Trophoblast cell (in vitro differentiated cells and primary cell): Measurements from ENCODE around the gene PKIB.

ENCODE experiments used
- DNase-seq, 2 donors: peaks; one replicate each; pipeline ENCODE4 v3.0.0-alpha.2; 2016
- H2AFZ ChIP-seq: 2 replicates; pipeline ENCODE4 v1.6.1; 2013; ENCODE audit warnings: low read length, moderate library complexity, mild to moderate bottlenecking; ENCODE audit not compliant: insufficient read depth, poor library complexity
- H2AK5ac ChIP-seq: 2 replicates; pipeline ENCODE4 v1.6.1; 2013; ENCODE audit warnings: mild to moderate bottlenecking, low read length
- H2BK120ac ChIP-seq: 2 replicates; pipeline ENCODE4 v1.6.1; 2013; ENCODE audit warnings: low read length, mild to moderate bottlenecking, moderate library complexity; ENCODE audit not compliant: insufficient read depth, poor library complexity
- H2BK12ac ChIP-seq: 2 replicates; pipeline ENCODE4 v1.6.1; 2013; ENCODE audit warnings: mild to moderate bottlenecking, low read length, moderate library complexity
- H2BK5ac ChIP-seq: 2 replicates; pipeline ENCODE4 v1.6.1; 2013; ENCODE audit warnings: low read length, low read depth, moderate library complexity, mild to moderate bottlenecking; ENCODE audit not compliant: poor library complexity
- H3K14ac ChIP-seq: 2 replicates; pipeline ENCODE4 v1.6.1; 2013; ENCODE audit warnings: mild to moderate bottlenecking, low read length
- H3K18ac ChIP-seq: 2 replicates; pipeline ENCODE4 v1.6.1; 2013; ENCODE audit warnings: mild to moderate bottlenecking, low read length
- H3K23ac ChIP-seq: 2 replicates; pipeline ENCODE4 v1.6.1; 2013; ENCODE audit warnings: low read length
- H3K27ac ChIP-seq: 2 replicates; pipeline ENCODE4 v1.5.1; 2013; ENCODE audit warnings: low read depth, mild to moderate bottlenecking, inconsistent platforms, low read length, moderate library complexity
- H3K27me3 ChIP-seq: 2 replicates; pipeline ENCODE4 v1.6.1; 2013; ENCODE audit warnings: inconsistent platforms, mild to moderate bottlenecking, low read length, moderate library complexity; ENCODE audit not compliant: insufficient read depth
- H3K36me3 ChIP-seq, 2 experiments: 1 replicate in 1 of 2; 2 replicates in 1 of 2; pipeline ENCODE4 v1.6.1; 2013; ENCODE audit warnings: low read length in 2 of 2, mild to moderate bottlenecking in 2 of 2, moderate library complexity in 1 of 2; ENCODE audit not compliant: insufficient read depth in 2 of 2, control insufficient read depth in 1 of 2
- H3K4ac ChIP-seq: 2 replicates; pipeline ENCODE4 v1.6.1; 2013; ENCODE audit warnings: low read depth, mild to moderate bottlenecking, low read length, moderate library complexity
- H3K4me1 ChIP-seq, 2 experiments: 1 replicate in 1 of 2; 2 replicates in 1 of 2; pipeline ENCODE4 v1.6.1; 2013; ENCODE audit warnings: low read length in 2 of 2, mild to moderate bottlenecking in 2 of 2, moderate library complexity in 1 of 2; ENCODE audit not compliant: insufficient read depth in 2 of 2, control insufficient read depth in 1 of 2
- H3K4me2 ChIP-seq: 2 replicates; pipeline ENCODE4 v1.6.1; 2013; ENCODE audit warnings: inconsistent platforms, mild to moderate bottlenecking, low read length, moderate library complexity
- H3K4me3 ChIP-seq: 2 replicates; pipeline ENCODE4 v1.5.1; 2013; ENCODE audit warnings: mild to moderate bottlenecking, low read depth, low read length, inconsistent platforms
- H3K79me1 ChIP-seq: one replicate; pipeline ENCODE4 v1.6.1; 2013; ENCODE audit warnings: low read length
- H3K79me2 ChIP-seq: 2 replicates; pipeline ENCODE4 v1.6.1; 2013; ENCODE audit warnings: low read length, mild to moderate bottlenecking; ENCODE audit not compliant: control insufficient read depth, insufficient read depth, poor library complexity
- H3K9ac ChIP-seq: 2 replicates; pipeline ENCODE4 v1.6.1; 2013; ENCODE audit warnings: mild to moderate bottlenecking, low read length
- H3K9me3 ChIP-seq: 2 replicates; pipeline ENCODE4 v1.6.1; 2013; ENCODE audit warnings: low read depth, mild to moderate bottlenecking, control low read depth, inconsistent platforms, low read length; ENCODE audit not compliant: insufficient read depth
- H4K12ac ChIP-seq: 2 replicates; pipeline ENCODE4 v1.6.1; 2013; ENCODE audit warnings: low read depth, mild to moderate bottlenecking, low read length, moderate library complexity
- H4K8ac ChIP-seq: 2 replicates; pipeline ENCODE4 v1.6.1; 2013; ENCODE audit warnings: low read depth, mild to moderate bottlenecking, low read length, moderate library complexity
- H4K91ac ChIP-seq: one replicate; pipeline ENCODE4 v1.6.1; 2013; ENCODE audit warnings: low read depth, mild to moderate bottlenecking, low read length, moderate library complexity
- WGBS: extraction: QIAGEN DNeasy Blood & Tissue Kit; methylation state at CpG from one replicate; pipeline ENCODE4 v1.1.7; 2013; ENCODE audit warnings: missing lambda C conversion rate; ENCODE audit not compliant: insufficient read length, insufficient coverage; ENCODE audit errors: extremely low coverage; 5-methylcytosine and 5-hydroxymethylcytosine counted together

The PKIB gene

GRCh38 chr6:122709922-122710512 lies 99.8 kb downstream of the PKIB start:
- no CpG with 5 or more reads among the region's 4 CpGs for WGBS
- H3K9me3 ChIP-seq: no peaks in the 10 kb centered on the region
- H3K18ac ChIP-seq: no peak overlapping the region
- no peak overlapping the region for H2AFZ ChIP-seq
- DNase-seq: no peak
- H3K4me2 ChIP-seq: no peak overlapping the region
- no peak overlapping the region for H3K4ac ChIP-seq
- no peak overlapping the region for H4K91ac ChIP-seq
- H3K27me3 ChIP-seq: no peaks in the 10 kb centered on the region
- no peak overlapping the region for H3K9ac ChIP-seq
- no peak overlapping the region for H4K8ac ChIP-seq
- no peak overlapping the region for H2BK12ac ChIP-seq
- H3K4me1 ChIP-seq: no peaks in the 10 kb centered on the region
- H2AK5ac ChIP-seq: no peak overlapping the region
- no peak overlapping the region for H2BK5ac ChIP-seq
- H4K12ac ChIP-seq: no peak overlapping the region
- no peak overlapping the region for H3K27ac ChIP-seq
- no peak overlapping the region for H3K14ac ChIP-seq
- no peaks in the 10 kb centered on the region for H3K79me1 ChIP-seq
- H3K23ac ChIP-seq: no peak overlapping the region
- H3K4me3 ChIP-seq: no peak overlapping the region
- H3K79me2 ChIP-seq: no peaks in the 10 kb centered on the region
- no peak overlapping the region for H2BK120ac ChIP-seq
- no peaks in the 10 kb centered on the region for H3K36me3 ChIP-seq

- Histone ChIP-seq H2BK12ac (no peak overlapping the region), H3K79me2 (no peaks in the 10 kb centered on the region), H3K23ac (no peak overlapping the region), H2BK120ac (no peak overlapping the region), H3K27me3 (no peaks in the 10 kb centered on the region), H3K4me2 (no peak overlapping the region), H4K8ac (no peak overlapping the region), H3K4me3 (no peak overlapping the region), H2BK5ac (no peak overlapping the region), H3K9ac (no peak overlapping the region), H2AK5ac (no peak overlapping the region), H2AFZ (no peak overlapping the region), H4K91ac (no peak overlapping the region), H3K4ac (no peak overlapping the region), H3K36me3 (no peaks in the 10 kb centered on the region), H3K79me1 (no peaks in the 10 kb centered on the region), H3K18ac (no peak overlapping the region), H3K27ac (no peak overlapping the region), H3K4me1 (no peaks in the 10 kb centered on the region), H3K9me3 (no peaks in the 10 kb centered on the region), H3K14ac (no peak overlapping the region), H4K12ac (no peak overlapping the region)
- WGBS: no CpG with 5 or more reads among the region's 3 CpGs
- no peak for DNase-seq
These were observed 100.9 kb downstream of the PKIB start for GRCh38 chr6:122710908-122711635.

DNA sequence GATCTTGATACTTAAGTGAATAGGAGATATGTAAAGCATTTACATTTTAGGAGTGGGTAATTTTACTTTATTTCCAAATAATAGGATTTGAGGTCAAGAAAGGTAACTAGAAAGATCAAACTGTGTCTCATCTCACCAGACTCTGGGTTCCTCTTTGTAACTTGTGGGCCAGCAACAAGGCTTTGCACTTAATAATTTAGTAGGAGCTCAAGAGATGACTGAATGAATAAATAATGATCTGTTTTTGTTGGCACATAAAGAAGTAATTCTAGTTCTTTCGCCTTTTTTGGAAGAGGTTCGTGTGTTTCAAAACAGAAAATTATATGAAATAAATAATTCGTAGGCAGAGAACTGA lies 101.9 kb downstream of the PKIB start:
- WGBS: no CpG with 5 or more reads among the region's 3 CpGs
- no peaks in the 10 kb centered on the region for H3K79me2 ChIP-seq
- H3K9ac ChIP-seq: no peak overlapping the region
- H3K14ac ChIP-seq: no peak overlapping the region
- H3K23ac ChIP-seq: no peak overlapping the region
- no peak overlapping the region for H3K4me2 ChIP-seq
- H2BK12ac ChIP-seq: no peak overlapping the region
- no peak overlapping the region for H4K12ac ChIP-seq
- H2BK120ac ChIP-seq: no peak overlapping the region
- H3K27ac ChIP-seq: no peak overlapping the region
- H3K27me3 ChIP-seq: no peaks in the 10 kb centered on the region
- no peak overlapping the region for H3K4me3 ChIP-seq
- DNase-seq: no peak
- no peaks in the 10 kb centered on the region for H3K79me1 ChIP-seq
- no peak overlapping the region for H4K91ac ChIP-seq
- no peaks in the 10 kb centered on the region for H3K9me3 ChIP-seq
- no peak overlapping the region for H4K8ac ChIP-seq
- no peak overlapping the region for H2AK5ac ChIP-seq
- no peak overlapping the region for H2BK5ac ChIP-seq
- no peaks in the 10 kb centered on the region for H3K36me3 ChIP-seq
- no peak overlapping the region for H2AFZ ChIP-seq
- no peaks in the 10 kb centered on the region for H3K4me1 ChIP-seq
- no peak overlapping the region for H3K4ac ChIP-seq
- no peak overlapping the region for H3K18ac ChIP-seq

DNA sequence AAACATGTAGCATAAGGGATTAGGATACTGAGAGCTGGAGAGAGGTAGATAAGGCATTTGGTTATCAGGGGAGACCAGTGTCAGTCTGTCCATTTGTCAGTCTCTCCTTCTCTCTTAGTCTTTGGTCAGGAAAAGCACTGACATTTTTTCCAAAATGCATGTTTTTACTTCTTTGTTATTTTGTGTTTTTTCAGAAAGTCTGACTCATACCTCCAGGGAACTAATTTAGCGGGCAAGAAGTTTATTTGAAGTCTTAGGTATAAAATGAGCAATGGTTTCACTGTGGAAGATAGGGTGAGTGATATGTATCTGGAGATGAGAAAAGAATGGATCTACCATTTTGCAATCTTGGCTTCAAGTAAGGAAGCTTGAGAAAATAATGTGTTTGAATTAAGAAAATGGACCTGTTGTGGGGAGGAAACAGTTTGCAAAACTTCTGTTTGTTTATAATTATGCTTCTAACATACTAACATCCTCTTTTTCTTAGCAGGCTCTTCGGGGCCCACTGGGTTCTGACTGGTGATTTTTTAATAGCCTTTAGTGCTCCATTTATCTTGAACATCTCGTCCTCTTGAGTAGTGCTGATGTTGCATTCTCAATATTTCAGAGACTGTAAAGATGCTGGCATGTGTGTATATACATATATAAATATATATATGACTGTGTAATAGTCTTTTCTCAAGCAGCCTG lies 102.4 kb downstream of the PKIB start:
- no peaks in the 10 kb centered on the region for H3K9me3 ChIP-seq
- no peak overlapping the region for H3K23ac ChIP-seq
- no CpG with 5 or more reads among the region's 3 CpGs for WGBS
- H4K12ac ChIP-seq: no peak overlapping the region
- H3K79me1 ChIP-seq: no peaks in the 10 kb centered on the region
- H3K14ac ChIP-seq: no peak overlapping the region
- no peaks in the 10 kb centered on the region for H3K36me3 ChIP-seq
- H4K91ac ChIP-seq: no peak overlapping the region
- no peak overlapping the region for H4K8ac ChIP-seq
- no peaks in the 10 kb centered on the region for H3K4me1 ChIP-seq
- no peak overlapping the region for H3K9ac ChIP-seq
- H2BK5ac ChIP-seq: no peak overlapping the region
- H3K4me3 ChIP-seq: no peak overlapping the region
- H2BK12ac ChIP-seq: no peak overlapping the region
- H3K27me3 ChIP-seq: no peaks in the 10 kb centered on the region
- no peak overlapping the region for H2BK120ac ChIP-seq
- no peak for DNase-seq
- no peak overlapping the region for H3K27ac ChIP-seq
- H3K4ac ChIP-seq: no peak overlapping the region
- H3K4me2 ChIP-seq: no peak overlapping the region
- no peak overlapping the region for H3K18ac ChIP-seq
- no peak overlapping the region for H2AFZ ChIP-seq
- no peaks in the 10 kb centered on the region for H3K79me2 ChIP-seq
- no peak overlapping the region for H2AK5ac ChIP-seq
